Cortex of kidney (tissue), 1 donor: ENCODE data around the gene PSAT1.

Experiments
- DNase-seq: peaks from one replicate; lab custom pipeline; 2025; lab: John Stamatoyannopoulos, UW

Gene PSAT1

DNA sequence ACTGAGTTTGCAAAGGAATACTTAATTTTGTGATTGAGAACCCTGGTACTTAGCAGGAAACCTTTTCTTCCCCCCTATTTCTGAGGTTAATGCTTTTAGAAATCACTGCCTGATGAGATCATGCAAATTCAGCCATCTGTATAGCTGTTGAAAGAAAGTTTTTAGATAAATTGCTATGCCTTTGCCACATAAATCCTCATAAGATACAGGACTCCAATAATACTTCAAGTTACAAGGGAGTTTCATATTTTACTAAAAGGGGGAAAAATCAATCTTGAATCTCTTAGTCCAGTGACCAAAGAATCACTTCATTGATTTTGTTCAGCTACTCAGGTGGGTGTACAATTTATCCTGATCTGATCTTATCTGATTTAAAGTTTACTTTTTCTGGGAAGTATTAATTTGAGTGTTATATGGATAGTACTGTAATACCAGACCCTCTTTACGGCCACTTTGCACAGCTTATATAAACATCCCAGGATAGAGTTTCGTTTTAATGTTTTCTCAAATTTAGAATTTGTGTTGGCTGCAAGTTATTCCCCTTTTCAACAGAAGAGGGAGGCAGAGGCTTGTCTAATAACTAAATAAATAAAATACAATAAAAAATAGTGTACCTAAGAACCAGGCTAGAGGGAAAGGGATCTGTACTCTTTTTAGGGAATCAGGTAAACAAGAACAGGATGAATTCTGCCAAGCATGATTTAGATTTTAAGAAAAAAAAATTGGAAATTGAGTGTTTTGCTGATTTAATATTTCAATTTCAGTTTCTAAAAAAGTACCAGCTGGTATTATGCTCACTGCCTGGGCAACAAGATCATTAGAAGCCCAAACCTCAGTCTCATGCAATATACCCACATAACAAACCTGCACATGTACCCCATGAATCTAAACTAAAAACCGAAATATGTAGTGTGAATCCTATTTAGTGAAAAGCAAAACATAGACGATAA lies 69.1 kb downstream of the PSAT1 start:
- no peak for DNase-seq

DNA sequence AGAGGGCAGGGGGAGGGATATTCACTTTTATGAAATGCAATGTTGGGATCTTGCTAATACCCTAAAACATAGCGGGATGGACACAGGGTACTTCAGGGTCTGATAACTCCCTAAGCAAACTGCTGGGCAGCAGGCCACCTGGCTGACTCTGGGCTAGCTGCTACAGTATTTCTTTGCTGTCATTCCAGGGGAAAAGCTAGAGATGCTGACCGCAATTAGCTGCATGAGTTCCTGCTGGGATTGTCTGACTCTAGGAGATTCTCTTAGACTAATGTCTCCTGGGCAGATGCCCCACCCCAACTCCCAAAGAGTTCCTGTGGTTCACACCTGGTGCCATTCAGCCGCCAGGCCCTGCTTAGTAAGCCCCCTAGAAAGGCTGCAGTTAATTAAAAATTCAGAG lies 69.9 kb downstream of the PSAT1 start:
- DNase-seq = no peak

DNA sequence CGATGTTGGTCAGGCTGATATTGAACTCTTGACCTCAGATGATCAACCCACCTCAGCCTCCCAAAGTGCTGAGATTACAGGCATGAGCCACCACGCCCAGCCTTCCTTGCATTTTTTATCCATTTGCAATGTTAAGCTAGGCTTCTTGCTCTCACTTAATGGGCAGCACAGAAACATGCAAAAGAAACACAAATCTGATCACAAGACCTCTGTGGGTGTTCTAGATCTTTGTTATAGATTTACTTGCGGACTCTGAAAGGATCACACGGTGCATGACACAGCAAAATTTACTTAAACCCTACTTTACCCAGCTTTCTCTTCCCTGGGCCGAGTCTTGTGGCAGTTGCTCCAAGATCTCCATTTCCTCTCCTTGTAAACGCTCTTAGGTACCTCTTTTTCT lies 71.3 kb downstream of the PSAT1 start:
- no peak for DNase-seq

DNA sequence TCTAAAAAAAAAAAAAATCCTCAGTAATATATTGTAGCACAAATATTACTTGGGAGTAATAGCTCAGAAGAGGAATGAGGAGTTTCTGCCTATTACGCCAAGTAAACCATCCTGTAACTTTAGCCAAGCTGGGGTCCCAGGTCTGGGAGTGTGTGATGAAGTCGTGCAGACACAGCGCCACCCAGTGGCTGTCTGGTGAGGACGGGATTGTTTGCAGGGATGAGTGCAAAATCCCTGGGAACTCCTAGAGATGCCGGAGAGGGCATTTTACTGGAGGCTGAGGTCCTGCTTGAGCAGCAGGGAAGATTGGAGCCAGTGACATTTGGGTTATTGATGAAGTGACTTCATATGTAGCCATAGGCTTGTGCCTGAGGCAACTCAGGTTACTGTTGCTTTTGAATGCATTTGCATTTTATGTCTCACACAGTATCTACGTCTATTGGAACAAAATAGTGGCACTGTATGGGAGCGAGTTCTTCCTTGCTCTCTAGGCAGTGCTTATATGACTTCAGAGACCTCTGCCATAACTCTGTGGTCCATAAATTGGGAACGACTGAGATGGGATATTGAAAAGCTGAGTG lies 72.8 kb downstream of the PSAT1 start:
- no peak for DNase-seq

DNA sequence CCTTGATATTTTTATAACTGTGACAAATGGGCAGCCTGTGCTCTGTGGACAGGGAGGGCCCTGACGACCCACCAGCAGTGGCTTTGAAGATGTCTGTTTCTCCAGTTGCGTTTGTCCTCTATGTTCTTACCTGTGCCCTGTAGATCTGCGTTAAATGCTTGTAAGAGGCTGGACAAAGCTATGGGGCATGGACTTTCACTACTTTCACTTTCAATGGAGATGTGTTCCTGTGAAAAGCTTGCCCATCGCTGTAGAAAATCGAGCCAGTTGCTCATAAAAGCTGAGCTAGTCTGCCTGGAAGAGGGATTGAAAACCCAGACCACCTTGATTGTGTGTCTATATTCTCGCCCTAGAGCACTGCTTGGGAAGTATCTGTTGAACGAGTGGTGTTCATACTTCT lies 74.1 kb downstream of the PSAT1 start:
- DNase-seq = no peak

DNA sequence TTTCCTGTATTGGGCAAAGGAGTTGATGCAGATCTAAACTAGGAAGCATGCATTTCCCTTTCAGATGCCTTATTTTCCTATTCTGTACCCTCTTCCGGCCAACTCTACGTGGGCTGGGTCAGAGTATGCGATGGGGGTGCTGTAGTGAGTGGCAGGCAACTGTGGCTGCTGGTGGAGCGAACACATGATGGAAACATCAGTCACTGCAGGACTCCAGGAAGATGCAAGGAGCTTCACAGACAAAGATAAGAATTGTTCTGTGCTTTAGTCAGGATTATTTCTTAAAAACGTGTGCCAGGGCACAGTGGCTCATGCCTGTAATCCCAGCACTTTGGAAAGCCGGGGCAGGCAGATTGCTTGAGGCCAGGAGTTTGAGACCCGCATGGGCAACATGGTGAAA lies 75.1 kb downstream of the PSAT1 start:
- no peak for DNase-seq
